Caco-2 (cell line): ENCODE results near the gene NUP205. TPM values are rescaled to one million over a fixed set of nuclear protein-coding genes. Genes with fewer than 3 reads are reported as not detected.
"Not testable (repeated sequence)": the region's sequence is repeated elsewhere in the genome, so short reads cannot be mapped to it uniquely, and the experiment has no call there.

ENCODE experiments used
- BruUV-seq: library from RNA; stranded (reverse); fragments of 400-500 nt; replicated peaks from 2 replicates; lab custom pipeline; 2021; lab: Mats Ljungman, UMichigan
- CTCF ChIA-PET: fragments of 300-600 bp; sonication (Branson Sonifier 250); formaldehyde crosslinking; loops from one replicate; lab custom pipeline; 2022; ENCODE audit warnings: antibody characterized with exemption; lab: Charles Lee
- POLR2A ChIA-PET: fragments of 300-600 bp; sonication (Branson Sonifier 250); formaldehyde crosslinking; loops from one replicate; lab custom pipeline; 2022; ENCODE audit warnings: antibody characterized with exemption; lab: Charles Lee
- DNase-seq, 2 experiments: peaks; one replicate each; pipeline versions ENCODE4 v3.0.0 to v3.0.0-alpha.2; 2020 to 2022
- H3K27me3 ChIP-seq: replicated peaks from 2 replicates; pipeline ENCODE4 v1.6.0; 2011; ENCODE audit warnings: low read length; ENCODE audit not compliant: control insufficient read depth, insufficient read depth
- H3K36me3 ChIP-seq: 2 replicates; pipeline ENCODE4 v1.5.1; 2011; ENCODE audit warnings: low read length; ENCODE audit not compliant: control insufficient read depth, insufficient read depth
- H3K4me1 ChIP-seq: fragments of 250-450 bp; sonication (Bioruptor Pico); 2 replicates; pipeline ENCODE4 v1.5.1; 2020; ENCODE audit warnings: mild to moderate bottlenecking
- H3K4me3 ChIP-seq: 2 replicates; pipeline ENCODE4 v1.5.1; 2011; ENCODE audit warnings: low read depth, mild to moderate bottlenecking, control low read depth, low read length
- H3K9me3 ChIP-seq: fragments of 250-450 bp; sonication (Bioruptor Pico); 2 replicates; pipeline ENCODE4 v1.5.1; 2020; ENCODE audit warnings: mild to moderate bottlenecking, moderate library complexity
- H3K27ac Mint-ChIP-seq: one replicate; pipeline ENCODE4 v1.8.0; 2022; ENCODE audit warnings: mixed read lengths; ENCODE audit not compliant: unreplicated experiment
- H3K27me3 Mint-ChIP-seq: one replicate; pipeline ENCODE4 v1.8.0; 2022; ENCODE audit warnings: mixed read lengths; ENCODE audit not compliant: insufficient read depth, unreplicated experiment
- H3K36me3 Mint-ChIP-seq: one replicate; pipeline ENCODE4 v1.8.0; 2022; ENCODE audit warnings: mild to moderate bottlenecking, mixed read lengths; ENCODE audit not compliant: insufficient read depth, unreplicated experiment
- H3K4me1 Mint-ChIP-seq: one replicate; pipeline ENCODE4 v1.8.0; 2022; ENCODE audit warnings: low read depth, mixed read lengths; ENCODE audit not compliant: unreplicated experiment
- H3K4me3 Mint-ChIP-seq: one replicate; pipeline ENCODE4 v1.8.0; 2022; ENCODE audit warnings: mild to moderate bottlenecking, moderate library complexity, mixed read lengths; ENCODE audit not compliant: unreplicated experiment
- H3K9me3 Mint-ChIP-seq: one replicate; pipeline ENCODE4 v1.8.0; 2022; ENCODE audit warnings: mixed read lengths; ENCODE audit not compliant: unreplicated experiment
- intact Hi-C: fragments of 100-400 bp; cut with micrococcal nuclease; formaldehyde crosslinking; loops from one replicate; pipeline ENCODE4 v1.10.0; 2022; ENCODE audit not compliant: unreplicated experiment
- total RNA-seq: library from RNA; stranded (reverse); gene quantifications from 2 replicates; pipeline ENCODE4 v1.2.3, GENCODE V29; 2022
- TF ChIP-seq, protein P1 (sequence below), 2 experiments: fragments of 200-600 bp in 1 of 2; IDR thresholded peaks; 1 replicate in 1 of 2; 2 replicates in 1 of 2; pipeline versions ENCODE4 v1.5.1 to v1.8.0; 2011 to 2022; ENCODE audit warnings: antibody characterized with exemption in 1 of 2, control low read depth in 1 of 2, inconsistent platforms in 1 of 2, low read depth in 1 of 2, low read length in 1 of 2, mild to moderate bottlenecking in 1 of 2, moderate library complexity in 1 of 2; ENCODE audit not compliant: insufficient read depth in 1 of 2, severe bottlenecking in 1 of 2, unreplicated experiment in 1 of 2

The NUP205 gene
- total RNA-seq, 1 experiment from 2014 or later, result 115 TPM

DNA sequence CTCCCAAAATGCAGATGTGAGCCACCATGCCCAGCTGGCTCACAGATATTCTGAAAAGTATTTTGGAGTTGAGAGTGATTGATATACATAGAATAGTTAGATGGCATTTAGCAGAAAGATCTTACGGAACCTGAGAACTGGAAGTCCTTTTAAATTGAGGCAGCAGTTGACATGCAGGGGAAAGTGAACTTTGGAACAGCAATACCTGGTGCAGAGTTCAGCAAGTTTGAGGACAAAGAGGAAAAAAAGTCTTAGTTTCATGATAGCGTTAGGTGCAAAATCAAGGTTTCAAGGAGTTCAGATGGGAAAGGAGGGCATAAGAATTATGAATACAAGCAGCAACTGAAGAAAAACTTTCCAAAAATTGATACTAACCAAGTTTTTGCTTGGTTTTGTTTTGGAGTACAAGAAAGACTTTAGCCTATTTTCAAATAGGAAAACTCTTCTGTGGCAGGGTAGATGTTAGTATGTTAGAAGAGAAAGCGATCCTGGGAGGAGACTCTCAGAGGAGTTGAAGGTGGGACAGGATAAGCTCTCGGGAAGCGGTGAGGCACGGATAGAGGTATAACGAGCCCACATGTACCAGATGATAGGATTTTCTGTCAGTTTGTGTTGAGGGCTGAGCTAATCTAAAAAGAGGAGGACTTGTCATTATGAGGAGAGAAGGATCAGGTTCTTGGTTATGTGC is 76.6 kb downstream of the NUP205 start:
- intact Hi-C loops, result no loop called here
- TF ChIP-seq, protein P1, sequence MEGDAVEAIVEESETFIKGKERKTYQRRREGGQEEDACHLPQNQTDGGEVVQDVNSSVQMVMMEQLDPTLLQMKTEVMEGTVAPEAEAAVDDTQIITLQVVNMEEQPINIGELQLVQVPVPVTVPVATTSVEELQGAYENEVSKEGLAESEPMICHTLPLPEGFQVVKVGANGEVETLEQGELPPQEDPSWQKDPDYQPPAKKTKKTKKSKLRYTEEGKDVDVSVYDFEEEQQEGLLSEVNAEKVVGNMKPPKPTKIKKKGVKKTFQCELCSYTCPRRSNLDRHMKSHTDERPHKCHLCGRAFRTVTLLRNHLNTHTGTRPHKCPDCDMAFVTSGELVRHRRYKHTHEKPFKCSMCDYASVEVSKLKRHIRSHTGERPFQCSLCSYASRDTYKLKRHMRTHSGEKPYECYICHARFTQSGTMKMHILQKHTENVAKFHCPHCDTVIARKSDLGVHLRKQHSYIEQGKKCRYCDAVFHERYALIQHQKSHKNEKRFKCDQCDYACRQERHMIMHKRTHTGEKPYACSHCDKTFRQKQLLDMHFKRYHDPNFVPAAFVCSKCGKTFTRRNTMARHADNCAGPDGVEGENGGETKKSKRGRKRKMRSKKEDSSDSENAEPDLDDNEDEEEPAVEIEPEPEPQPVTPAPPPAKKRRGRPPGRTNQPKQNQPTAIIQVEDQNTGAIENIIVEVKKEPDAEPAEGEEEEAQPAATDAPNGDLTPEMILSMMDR (IDR thresholded peaks at IDR 0.05; ENCODE audit: insufficient read depth in 1 of 2, low read depth in 1 of 2, low read length in 1 of 2, severe bottlenecking in 1 of 2, unreplicated experiment in 1 of 2), result no peak
- Mint-ChIP-seq H3K27me3 (no peaks in the 10 kb centered on the region), H3K36me3 (peaks cover 83% of the 10 kb centered on the region), H3K27ac (no peak overlapping the region), H3K9me3 (no peaks in the 10 kb centered on the region), H3K4me3 (no peak overlapping the region), H3K4me1 (no peaks in the 10 kb centered on the region)
- no peak for DNase-seq
- H3K27me3 ChIP-seq, result no peaks in the 10 kb centered on the region
- H3K36me3 ChIP-seq, result peaks cover 2% of the 10 kb centered on the region; the same call in 1 of the 2 replicates
- CTCF ChIA-PET, result no interaction called here
- no peak overlapping the region for H3K4me3 ChIP-seq
- H3K4me1 ChIP-seq, result no peaks in the 10 kb centered on the region; the same call in 1 of the 2 replicates
- no TSS peak for BruUV-seq
- POLR2A ChIA-PET, result no interaction called here
- H3K9me3 ChIP-seq, result no peaks in the 10 kb centered on the region

DNA sequence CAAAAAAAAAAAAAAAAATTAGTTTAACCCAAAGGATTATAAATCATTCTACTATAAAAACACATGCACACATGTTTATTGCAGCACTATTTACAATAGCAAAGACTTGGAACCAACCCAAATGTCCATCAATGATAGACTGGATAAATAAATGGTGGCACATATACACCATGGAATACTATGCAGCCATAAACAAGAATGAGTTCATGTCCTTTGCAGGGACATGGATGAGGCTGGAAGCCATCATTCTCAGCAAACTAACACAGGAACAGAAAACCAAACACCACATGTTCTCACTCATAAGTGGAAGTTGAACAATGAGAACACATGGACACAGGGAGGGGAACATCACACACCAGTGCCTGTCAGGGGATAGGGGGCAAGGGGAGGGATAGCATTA is 82.0 kb downstream of the NUP205 start:
- POLR2A ChIA-PET, H3K27me3 ChIP-seq, H3K4me1 ChIP-seq, DNase-seq, H3K4me1 Mint-ChIP-seq, H3K9me3 Mint-ChIP-seq, BruUV-seq, H3K4me3 ChIP-seq, H3K27ac Mint-ChIP-seq, H3K4me3 Mint-ChIP-seq, H3K9me3 ChIP-seq, H3K27me3 Mint-ChIP-seq, intact Hi-C loops, CTCF ChIA-PET, H3K36me3 ChIP-seq: not testable (repeated sequence)
- H3K36me3 Mint-ChIP-seq, result peaks cover 75% of the 10 kb centered on the region

DNA sequence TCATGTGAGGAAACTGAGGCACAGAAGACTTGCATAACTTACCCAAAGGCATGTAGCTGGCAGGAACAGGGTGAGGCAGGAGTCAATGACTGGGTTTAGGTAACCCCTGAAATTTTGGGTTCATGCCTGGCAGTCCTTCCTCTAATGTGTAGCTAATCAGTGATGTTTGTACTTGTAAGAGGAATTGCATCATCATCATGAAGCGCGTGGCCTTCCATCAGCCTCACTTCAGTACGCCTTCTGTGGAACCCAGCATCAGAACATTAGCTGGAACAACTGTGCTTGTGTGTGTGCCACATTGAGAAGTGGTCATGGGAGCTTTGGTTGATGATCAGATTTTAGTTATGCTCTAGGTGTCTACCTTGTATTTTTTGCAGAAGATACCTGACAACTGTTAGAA is 86.4 kb downstream of the NUP205 start:
- H3K27me3 ChIP-seq, result no peaks in the 10 kb centered on the region
- no peaks in the 10 kb centered on the region for H3K4me1 ChIP-seq
- Mint-ChIP-seq H3K27me3 (no peaks in the 10 kb centered on the region), H3K9me3 (no peaks in the 10 kb centered on the region), H3K4me1 (no peaks in the 10 kb centered on the region), H3K4me3 (no peak overlapping the region), H3K36me3 (peaks cover 65% of the 10 kb centered on the region), H3K27ac (no peak overlapping the region)
- ChIA-PET POLR2A (interaction anchor here (0.5 kb wide), 1 partner anchor 74 kb away, joined by 4 read pairs; no protein-coding TSS in a partner anchor), CTCF (interaction anchor here (1.1 to 2.3 kb wide), 2 partner anchors 24 to 42 kb away, joined by 7 to 10 read pairs; no protein-coding TSS in a partner anchor)
- DNase-seq, result no peak
- no peaks in the 10 kb centered on the region for H3K9me3 ChIP-seq
- H3K36me3 ChIP-seq, result peaks cover 6% of the 10 kb centered on the region
- TF ChIP-seq, protein P1 (IDR thresholded peaks at IDR 0.05; ENCODE audit: insufficient read depth in 1 of 2, low read depth in 1 of 2, low read length in 1 of 2, severe bottlenecking in 1 of 2, unreplicated experiment in 1 of 2), result no peak
- H3K4me3 ChIP-seq, result no peak overlapping the region
- intact Hi-C loops, result no loop called here
- no TSS peak for BruUV-seq
